Erythroblast (primary cell): ENCODE measurements around the gene PNKD.

Experiments
- DNase-seq, 2 experiments: peaks; one replicate each; lab custom pipeline; 2025; lab: John Stamatoyannopoulos, UW
- GATA1 ChIP-seq: IDR thresholded peaks from 2 replicates; pipeline ENCODE4 v1.6.1; 2011; ENCODE audit warnings: low read depth, mild to moderate bottlenecking, control low read depth, low read length, moderate library complexity
- POLR2A ChIP-seq: IDR thresholded peaks from 2 replicates; pipeline ENCODE4 v1.6.1; 2011; ENCODE audit warnings: mild to moderate bottlenecking, low read length

Gene PNKD

GRCh38 chr2:218320704-218321336 is 50.5 kb downstream of the PNKD start:
- no peak for DNase-seq
- TF ChIP-seq GATA1 (no peak), POLR2A (no peak)

GRCh38 chr2:218322768-218323525 is 52.6 kb downstream of the PNKD start:
- peak; percentile 82 to 84 for DNase-seq
- TF ChIP-seq POLR2A (no peak), GATA1 (no peak)

DNA sequence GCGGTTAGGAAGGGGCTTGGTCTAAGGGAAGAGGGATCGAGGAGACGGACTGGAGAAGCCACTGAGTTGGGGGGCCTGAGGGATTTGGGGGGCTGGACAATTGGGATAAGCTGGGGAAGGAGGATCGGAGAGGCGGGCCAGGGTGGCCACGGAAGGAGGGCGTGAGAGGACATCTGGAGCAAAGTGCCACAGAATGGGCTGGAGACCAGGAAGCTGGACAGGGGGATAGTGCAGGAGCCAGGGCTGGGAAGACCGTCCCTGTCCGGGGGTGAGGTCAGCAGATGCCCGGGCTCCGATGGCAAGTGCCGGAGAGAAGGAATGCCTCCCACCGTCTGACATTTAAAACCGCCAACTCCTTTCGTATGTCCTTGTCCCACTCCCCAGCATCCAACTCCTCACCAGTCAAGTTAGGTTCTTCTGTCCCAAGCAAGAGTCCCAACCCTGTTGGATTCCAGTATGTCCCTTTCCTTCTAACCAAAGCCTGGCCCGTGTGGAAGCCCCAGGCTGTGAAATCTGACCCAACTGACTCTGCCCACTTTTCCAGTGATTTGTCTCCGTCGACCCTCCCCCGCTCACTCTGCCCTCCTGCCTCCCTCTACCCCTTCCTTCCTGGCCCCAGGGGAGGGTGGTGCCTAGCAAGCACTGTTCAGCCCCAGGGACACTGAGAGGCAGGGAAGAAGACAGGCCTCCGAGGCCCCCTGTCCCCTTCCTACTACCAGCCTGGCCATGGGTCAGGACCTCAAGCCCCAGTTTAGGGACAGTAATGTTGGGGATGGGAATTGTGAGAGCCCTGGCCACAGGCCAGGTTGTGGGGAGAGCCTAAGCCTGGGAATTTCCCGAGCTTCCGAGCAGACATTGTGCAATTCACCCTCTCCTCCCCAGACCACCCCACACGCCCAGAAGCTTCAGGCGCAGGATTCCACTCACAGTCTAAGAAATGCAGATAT is 53.5 kb downstream of the PNKD start:
- no peak for TF ChIP-seq POLR2A
- TF ChIP-seq GATA1: no peak
- peak in 1 of 2 experiments; percentile 43 for DNase-seq

DNA sequence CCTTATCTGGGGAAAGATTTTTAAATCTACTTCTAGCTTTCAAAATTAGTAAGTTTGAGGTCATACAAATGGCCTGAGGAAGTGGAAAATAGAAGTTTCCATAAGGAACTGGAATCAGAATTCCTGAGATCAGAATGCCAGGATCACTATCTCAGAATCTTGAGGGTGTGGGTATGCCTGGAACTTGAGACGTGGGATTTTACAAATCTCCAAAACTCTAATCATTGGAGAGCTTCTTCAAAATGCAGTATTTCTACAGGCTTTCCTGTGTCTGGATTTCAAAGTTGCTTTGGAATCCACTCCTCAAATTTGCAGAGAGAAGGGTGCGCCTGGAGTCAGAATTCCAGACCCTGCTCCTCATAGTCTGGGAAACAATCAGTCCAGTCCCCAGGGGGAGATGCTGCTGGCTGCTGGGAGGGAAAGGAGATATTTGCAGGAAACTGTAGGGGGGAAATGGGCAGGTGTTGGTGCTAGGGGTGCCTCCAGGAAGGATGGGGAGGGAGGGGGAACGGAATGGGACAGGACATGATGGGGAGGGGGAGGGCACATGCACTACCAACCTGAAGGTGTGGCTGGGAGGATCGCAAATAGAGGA is 55.3 kb downstream of the PNKD start:
- no peak for TF ChIP-seq GATA1
- no peak for DNase-seq

DNA sequence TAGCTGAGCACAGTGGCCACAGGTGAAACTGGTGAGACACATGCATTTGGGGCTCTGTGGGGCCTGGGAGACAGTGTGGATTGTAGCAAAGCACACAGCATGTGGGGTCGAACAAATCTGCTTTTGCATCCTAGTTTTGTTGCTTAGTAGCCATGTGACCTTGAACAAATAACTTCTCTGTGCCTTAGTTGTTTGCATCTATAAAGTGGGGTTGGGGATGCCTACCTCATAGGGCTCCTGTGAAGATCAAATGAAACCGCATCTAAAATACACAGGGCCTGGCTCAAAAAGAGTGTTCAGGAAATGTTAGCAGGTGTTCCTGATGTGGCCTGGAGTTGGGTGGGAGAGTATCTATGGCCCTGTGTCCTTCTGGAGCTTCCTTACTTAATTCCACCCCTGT is 56.0 kb downstream of the PNKD start:
- DNase-seq: no peak
- TF ChIP-seq POLR2A: no peak
- TF ChIP-seq GATA1: no peak

DNA sequence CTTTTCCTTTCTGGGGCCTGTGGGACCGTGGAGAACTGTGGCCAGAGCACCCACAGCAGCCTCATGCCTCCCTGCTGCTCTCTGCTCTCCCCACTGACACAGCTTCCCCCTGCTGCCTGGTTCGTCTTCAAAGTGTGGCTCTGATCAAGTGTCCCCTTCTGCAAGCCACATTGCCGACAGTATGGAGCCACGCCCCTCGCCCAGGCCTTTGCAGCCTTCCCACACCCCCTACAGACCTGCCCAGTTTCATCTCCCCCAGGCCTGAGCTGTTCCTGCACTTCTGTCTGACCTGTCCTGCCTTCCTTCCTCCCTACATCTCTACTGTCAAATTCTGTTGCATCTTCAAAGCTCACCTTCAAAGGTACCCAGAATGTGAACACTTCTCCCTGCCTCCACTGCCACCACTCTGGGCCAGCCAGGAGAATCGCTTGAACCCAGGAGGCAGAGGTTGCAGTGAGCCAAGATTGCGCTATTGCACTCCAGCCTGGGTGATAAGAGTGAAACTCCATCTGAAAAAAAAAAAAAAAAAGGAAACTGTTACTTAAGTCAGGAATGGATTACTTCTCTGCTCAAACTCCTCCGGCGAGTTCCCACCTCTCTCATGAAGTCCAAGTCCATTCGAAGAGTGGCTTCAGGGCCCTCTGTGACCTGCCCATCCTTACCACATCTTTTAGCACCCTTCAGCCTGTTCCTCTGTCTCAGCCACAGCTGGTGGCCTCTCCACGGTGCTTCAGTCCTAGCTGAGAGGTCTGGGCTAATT is 57.3 kb downstream of the PNKD start:
- no peak for DNase-seq
- TF ChIP-seq POLR2A (no peak), GATA1 (no peak)

GRCh38 chr2:218328294-218328693 is 58.0 kb downstream of the PNKD start:
- TF ChIP-seq POLR2A: no peak
- no peak for TF ChIP-seq GATA1
- DNase-seq: no peak

GRCh38 chr2:218329027-218329825 is 58.9 kb downstream of the PNKD start:
- TF ChIP-seq POLR2A: no peak
- no peak for DNase-seq

DNA sequence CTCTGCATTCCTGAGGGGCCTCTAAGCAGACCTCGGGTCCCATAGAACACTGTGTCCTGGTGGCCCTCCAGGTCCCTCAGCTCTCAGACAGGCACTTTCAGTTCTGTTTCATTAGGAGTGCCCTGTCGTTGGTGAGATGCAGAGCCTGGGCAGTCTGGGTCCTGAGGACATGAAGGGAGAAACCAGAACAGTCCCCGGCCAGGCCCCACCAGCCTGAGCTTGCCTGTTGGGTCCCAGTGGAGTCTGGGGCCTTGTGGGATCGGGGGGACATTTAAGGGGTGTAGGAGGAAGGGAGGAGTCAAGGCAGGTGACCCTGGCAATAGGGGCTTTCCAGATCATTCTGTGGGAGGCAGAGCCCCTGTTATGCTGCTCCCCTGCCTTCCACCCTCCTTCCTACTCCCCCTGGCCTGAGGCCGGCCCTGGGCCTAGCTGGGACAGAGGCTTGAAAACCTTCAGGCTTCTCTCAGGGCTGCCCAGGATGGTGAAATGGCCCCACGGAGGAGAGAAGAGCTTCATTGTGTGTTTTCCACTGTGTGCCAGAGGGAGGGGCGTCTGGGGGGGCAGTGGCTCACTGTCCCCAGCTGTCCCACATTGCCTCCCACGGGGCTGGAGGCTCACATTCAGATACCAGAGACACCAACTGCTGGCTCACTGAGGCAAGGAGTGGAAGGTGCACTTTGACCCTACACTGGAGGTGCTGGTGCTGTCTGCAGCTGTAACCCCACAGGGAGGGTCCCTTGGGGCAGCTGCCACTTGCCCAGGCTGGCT is 59.7 kb downstream of the PNKD start:
- no peak for DNase-seq
- no peak for TF ChIP-seq POLR2A
- TF ChIP-seq GATA1: no peak

GRCh38 chr2:218331745-218332144 is 61.4 kb downstream of the PNKD start:
- DNase-seq: no peak
- TF ChIP-seq GATA1 (no peak), POLR2A (no peak)

GRCh38 chr2:218332288-218332687 is 62.0 kb downstream of the PNKD start:
- TF ChIP-seq POLR2A: no peak
- TF ChIP-seq GATA1: no peak
- peak in 1 of 2 experiments; percentile 42 for DNase-seq
